HCT116 (cell line): ENCODE data around the gene SPATA33.

ENCODE experiments used
- CTCF ChIP-seq, 3 experiments: fragments of 200-600 bp in 1 of 3; sonication (generic) in 1 of 3; IDR thresholded peaks in 2 of 3; conservative IDR thresholded peaks in 1 of 3; 2 replicates each; pipeline ENCODE4 v1.5.1; 2012 to 2017; ENCODE audit warnings: low read depth in 2 of 3, low read length in 2 of 3, antibody characterized with exemption in 1 of 3, borderline replicate concordance in 1 of 3, control low read depth in 1 of 3, mild to moderate bottlenecking in 1 of 3, mixed read lengths in 1 of 3, mixed run types in 1 of 3, moderate library complexity in 1 of 3; ENCODE audit not compliant: insufficient read depth in 1 of 3
- EGR1 ChIP-seq: IDR thresholded peaks from 2 replicates; pipeline ENCODE4 v1.6.1; 2012; ENCODE audit warnings: low read depth
- EZH2 ChIP-seq: fragments of 200-600 bp; sonication (generic); IDR thresholded peaks from 2 replicates; pipeline ENCODE4 v1.6.1; 2017; ENCODE audit warnings: antibody characterized with exemption, mixed run types
- EZH2phosphoT487 ChIP-seq: fragments of 200-600 bp; IDR thresholded peaks from 2 replicates; pipeline ENCODE4 v1.6.1; 2018; ENCODE audit warnings: antibody characterized with exemption, borderline replicate concordance
- POLR2A ChIP-seq: IDR thresholded peaks from 2 replicates; pipeline ENCODE4 v1.7.0; 2011; ENCODE audit warnings: borderline replicate concordance; ENCODE audit not compliant: insufficient read depth, insufficient read length; ENCODE audit errors: extremely low read depth
- POLR2AphosphoS5 ChIP-seq: IDR thresholded peaks from 2 replicates; pipeline ENCODE4 v1.6.1; 2011; ENCODE audit warnings: mild to moderate bottlenecking, low read depth, low read length, moderate library complexity
- YY1 ChIP-seq: IDR thresholded peaks from 2 replicates; pipeline ENCODE4 v1.6.1; 2011; ENCODE audit warnings: low read length, low read depth, moderate library complexity, mild to moderate bottlenecking; ENCODE audit not compliant: insufficient replicate concordance; ENCODE audit errors: extremely low read depth

DNA sequence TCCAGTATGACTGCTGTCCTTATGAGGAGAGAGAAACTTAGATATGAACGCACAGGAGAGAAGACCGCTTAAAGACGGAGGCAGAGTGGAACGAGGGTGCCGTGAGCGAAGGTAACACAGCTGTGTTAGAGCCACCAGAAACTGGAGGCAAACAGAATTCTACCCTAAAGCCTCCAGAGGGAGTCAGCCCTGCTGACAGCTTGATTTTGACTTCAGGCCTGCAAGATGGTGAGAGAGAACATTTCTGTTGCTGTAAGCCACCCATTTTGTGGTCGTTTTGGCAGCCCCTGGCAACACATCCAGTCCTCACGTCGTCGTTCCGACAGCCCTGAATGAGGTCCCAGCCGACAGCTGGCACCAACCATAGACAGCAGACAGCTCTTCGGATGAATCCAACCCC, 46.6 kb downstream of the SPATA33 start:
- no peak for TF ChIP-seq YY1
- TF ChIP-seq EZH2, result no peak
- TF ChIP-seq EZH2phosphoT487, result no peak
- no peak for TF ChIP-seq CTCF (IDR thresholded peaks at IDR 0.05 in 2 of 3, conservative IDR thresholded peaks at IDR 0.05 in 1 of 3; ENCODE audit: borderline replicate concordance in 1 of 3, insufficient read depth in 1 of 3, low read depth in 2 of 3, low read length in 2 of 3)
- no peak for TF ChIP-seq POLR2A
- no peak for TF ChIP-seq EGR1
- no peak for TF ChIP-seq POLR2AphosphoS5
